22Rv1 (cell line): ENCODE data around the gene YPEL1.

Experiments
- ZFX ChIP-seq: fragments of 450-650 bp; IDR thresholded peaks from 2 replicates; pipeline ENCODE4 v1.6.1; 2017; ENCODE audit warnings: antibody characterized with exemption, borderline replicate concordance
- TF ChIP-seq, protein P1 (sequence below): fragments of 450-650 bp; IDR thresholded peaks from 2 replicates; pipeline ENCODE4 v1.5.1; 2017; ENCODE audit warnings: mild to moderate bottlenecking

GRCh38 chr22:21652010-21652546, 83.5 kb downstream of the YPEL1 start:
- TF ChIP-seq, protein P1, sequence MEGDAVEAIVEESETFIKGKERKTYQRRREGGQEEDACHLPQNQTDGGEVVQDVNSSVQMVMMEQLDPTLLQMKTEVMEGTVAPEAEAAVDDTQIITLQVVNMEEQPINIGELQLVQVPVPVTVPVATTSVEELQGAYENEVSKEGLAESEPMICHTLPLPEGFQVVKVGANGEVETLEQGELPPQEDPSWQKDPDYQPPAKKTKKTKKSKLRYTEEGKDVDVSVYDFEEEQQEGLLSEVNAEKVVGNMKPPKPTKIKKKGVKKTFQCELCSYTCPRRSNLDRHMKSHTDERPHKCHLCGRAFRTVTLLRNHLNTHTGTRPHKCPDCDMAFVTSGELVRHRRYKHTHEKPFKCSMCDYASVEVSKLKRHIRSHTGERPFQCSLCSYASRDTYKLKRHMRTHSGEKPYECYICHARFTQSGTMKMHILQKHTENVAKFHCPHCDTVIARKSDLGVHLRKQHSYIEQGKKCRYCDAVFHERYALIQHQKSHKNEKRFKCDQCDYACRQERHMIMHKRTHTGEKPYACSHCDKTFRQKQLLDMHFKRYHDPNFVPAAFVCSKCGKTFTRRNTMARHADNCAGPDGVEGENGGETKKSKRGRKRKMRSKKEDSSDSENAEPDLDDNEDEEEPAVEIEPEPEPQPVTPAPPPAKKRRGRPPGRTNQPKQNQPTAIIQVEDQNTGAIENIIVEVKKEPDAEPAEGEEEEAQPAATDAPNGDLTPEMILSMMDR, result no peak
- TF ChIP-seq ZFX, result no peak
